Parathyroid adenoma (tissue), 2 donors: ENCODE results near the gene QRFPR.

Source experiments
- H2AFZ ChIP-seq: fragments of 300-600 bp; sonication (generic); one replicate; pipeline ENCODE4 v1.7.0; 2017; ENCODE audit warnings: antibody characterized with exemption, mild to moderate bottlenecking
- H3K27ac ChIP-seq: fragments of 300-600 bp; sonication (generic); one replicate; pipeline ENCODE4 v1.7.0; 2017
- H3K27me3 ChIP-seq: fragments of 300-600 bp; sonication (generic); one replicate; pipeline ENCODE4 v1.7.0; 2017; ENCODE audit warnings: low read length; ENCODE audit not compliant: control insufficient read depth, insufficient read depth
- H3K36me3 ChIP-seq: fragments of 300-600 bp; sonication (generic); one replicate; pipeline ENCODE4 v1.7.0; 2017; ENCODE audit warnings: low read length; ENCODE audit not compliant: control insufficient read depth, insufficient read depth
- H3K4me1 ChIP-seq: fragments of 300-600 bp; sonication (generic); one replicate; pipeline ENCODE4 v1.7.0; 2017; ENCODE audit warnings: control low read depth
- H3K4me2 ChIP-seq: fragments of 300-600 bp; sonication (generic); one replicate; pipeline ENCODE4 v1.7.0; 2017; ENCODE audit warnings: low read length
- H3K4me3 ChIP-seq: fragments of 300-600 bp; sonication (generic); one replicate; pipeline ENCODE4 v1.7.0; 2017; ENCODE audit warnings: low read depth, low read length
- H3K79me2 ChIP-seq: fragments of 300-600 bp; sonication (generic); one replicate; pipeline ENCODE4 v1.7.0; 2017; ENCODE audit warnings: control low read depth
- H3K9ac ChIP-seq: fragments of 300-600 bp; sonication (generic); one replicate; pipeline ENCODE4 v1.7.0; 2017; ENCODE audit warnings: mild to moderate bottlenecking
- H3K9me3 ChIP-seq: fragments of 300-600 bp; sonication (generic); one replicate; pipeline ENCODE4 v1.7.0; 2017; ENCODE audit warnings: low read length; ENCODE audit not compliant: control insufficient read depth
- CTCF ChIP-seq: fragments of 300-600 bp; sonication (generic); IDR thresholded peaks from one replicate; pipeline ENCODE4 v1.7.0; 2017; ENCODE audit warnings: antibody characterized with exemption, mild to moderate bottlenecking
- donor health status: primary hyperparathyroidism.

Gene QRFPR

GRCh38 chr4:121400632-121401031 is 19.8 kb upstream of the QRFPR start:
- Histone ChIP-seq H3K4me2 (no peak overlapping the region), H3K79me2 (no peaks in the 10 kb centered on the region), H3K27ac (no peak overlapping the region), H3K9me3 (no peaks in the 10 kb centered on the region), H3K4me3 (no peak overlapping the region), H3K9ac (no peak overlapping the region), H3K4me1 (no peaks in the 10 kb centered on the region), H3K36me3 (no peaks in the 10 kb centered on the region), H2AFZ (no peak overlapping the region), H3K27me3 (no peaks in the 10 kb centered on the region)
- no peak for TF ChIP-seq CTCF

GRCh38 chr4:121397941-121398601 is 17.3 kb upstream of the QRFPR start:
- no peak overlapping the region for H3K4me2 ChIP-seq
- H3K4me1 ChIP-seq = no peaks in the 10 kb centered on the region
- H3K27ac ChIP-seq = no peak overlapping the region
- no peaks in the 10 kb centered on the region for H3K9me3 ChIP-seq
- no peak overlapping the region for H3K4me3 ChIP-seq
- no peak for TF ChIP-seq CTCF
- H3K36me3 ChIP-seq = no peaks in the 10 kb centered on the region
- H3K79me2 ChIP-seq = no peaks in the 10 kb centered on the region
- no peak overlapping the region for H2AFZ ChIP-seq
- no peak overlapping the region for H3K9ac ChIP-seq
- no peaks in the 10 kb centered on the region for H3K27me3 ChIP-seq

- Histone ChIP-seq H2AFZ (no peak overlapping the region), H3K36me3 (no peaks in the 10 kb centered on the region)
- no peak for TF ChIP-seq CTCF
Observed at GRCh38 chr4:121397434-121397833, 16.6 kb upstream of the QRFPR start.

GRCh38 chr4:121392426-121393086 is 11.7 kb upstream of the QRFPR start:
- no peaks in the 10 kb centered on the region for H3K9me3 ChIP-seq
- no peak overlapping the region for H3K4me2 ChIP-seq
- H3K36me3 ChIP-seq = no peaks in the 10 kb centered on the region
- no peak overlapping the region for H3K27ac ChIP-seq
- H3K79me2 ChIP-seq = no peaks in the 10 kb centered on the region
- H3K4me1 ChIP-seq = no peaks in the 10 kb centered on the region
- H3K4me3 ChIP-seq = no peak overlapping the region
- TF ChIP-seq CTCF = no peak
- no peaks in the 10 kb centered on the region for H3K27me3 ChIP-seq
- H3K9ac ChIP-seq = no peak overlapping the region
- H2AFZ ChIP-seq = no peak overlapping the region

More at GRCh38 chr4:121397434-121397833, 16.6 kb upstream of the QRFPR start:
- H3K27me3 ChIP-seq = no peaks in the 10 kb centered on the region
- H3K9ac ChIP-seq = no peak overlapping the region
- H3K9me3 ChIP-seq = no peaks in the 10 kb centered on the region
- H3K4me3 ChIP-seq = no peak overlapping the region
- no peak overlapping the region for H3K4me2 ChIP-seq
- no peak overlapping the region for H3K27ac ChIP-seq
- H3K4me1 ChIP-seq = no peaks in the 10 kb centered on the region
- no peaks in the 10 kb centered on the region for H3K79me2 ChIP-seq

- no peaks in the 10 kb centered on the region for H3K79me2 ChIP-seq
- no peak overlapping the region for H3K27ac ChIP-seq
- no peaks in the 10 kb centered on the region for H3K27me3 ChIP-seq
- no peak overlapping the region for H3K4me2 ChIP-seq
- no peaks in the 10 kb centered on the region for H3K9me3 ChIP-seq
- H3K36me3 ChIP-seq = no peaks in the 10 kb centered on the region
- no peak overlapping the region for H2AFZ ChIP-seq
- no peak overlapping the region for H3K9ac ChIP-seq
- H3K4me1 ChIP-seq = no peaks in the 10 kb centered on the region
- no peak for TF ChIP-seq CTCF
- H3K4me3 ChIP-seq = no peak overlapping the region
Observed at GRCh38 chr4:121390335-121390734, 9.5 kb upstream of the QRFPR start.
